Measurements from ENCODE around the gene DERL2. TPM values are rescaled to one million over a fixed set of nuclear protein-coding genes. Genes with fewer than 3 reads are reported as not detected.

Gene DERL2
- total RNA-seq (54.3 TPM in 2 replicates), polyA plus RNA-seq (134 and 136 TPM in 2 replicates)

- Histone ChIP-seq H2AFZ (peak within 1 kb of the TSS; percentile 86), H3K4me3 (peak within 1 kb of the TSS; percentile 62), H3K9me3 (ENCODE audit: low read depth) (no peaks in the 10 kb centered on the region), H3K27ac (peak within 1 kb of the TSS; percentile 98), H4K20me1 (ENCODE audit: insufficient read depth, poor library complexity, severe bottlenecking) (no peaks in the 10 kb centered on the region), H3K4me2 (peak within 1 kb of the TSS; percentile 92), H3K36me3 (replicated peaks; ENCODE audit: insufficient read depth, low read depth) (no peaks in the 10 kb centered on the region), H3K4me1 (ENCODE audit: insufficient read depth) (peaks cover 9% of the 10 kb centered on the region), H3K27me3 (no peaks in the 10 kb centered on the region), H3K79me2 (peaks cover 75% of the 10 kb centered on the region), H3K9me2 (replicated peaks; ENCODE audit: insufficient read depth) (no peaks in the 10 kb centered on the region)
- WGBS (ENCODE audit: low lambda C conversion rate, missing lambda C conversion rate) = 9% methylated on average over 21 of the region's 29 CpGs
- peak; percentile 57 for DNase-seq (ENCODE audit: low spot score)
- TF ChIP-seq EZH2phosphoT487 (IDR thresholded peaks at IDR 0.05; ENCODE audit: low read depth, severe bottlenecking, unreplicated experiment) (no peak), CTCF (IDR thresholded peaks at IDR 0.05; ENCODE audit: poor library complexity) (no peak), EZH2 (IDR thresholded peaks at IDR 0.05; ENCODE audit: borderline replicate concordance) (no peak)
Measured at GRCh38 chr17:5485270-5486205, at the start of gene DERL2. Gene DERL2, minus strand, starts transcription at chr17:5486178. Its CDS starts 17 bp downstream, at chr17:5486161.

- TF ChIP-seq EZH2phosphoT487 (IDR thresholded peaks at IDR 0.05; ENCODE audit: low read depth, severe bottlenecking, unreplicated experiment) = no peak
- TF ChIP-seq CTCF (IDR thresholded peaks at IDR 0.05; ENCODE audit: poor library complexity) = no peak
- no peak for TF ChIP-seq EZH2 (IDR thresholded peaks at IDR 0.05; ENCODE audit: borderline replicate concordance)
- Histone ChIP-seq H3K36me3 (replicated peaks; ENCODE audit: insufficient read depth, low read depth) (no peaks in the 10 kb centered on the region), H3K79me2 (no peaks in the 10 kb centered on the region), H4K20me1 (ENCODE audit: insufficient read depth, poor library complexity, severe bottlenecking) (no peaks in the 10 kb centered on the region), H3K9me3 (ENCODE audit: low read depth) (no peaks in the 10 kb centered on the region), H3K9me2 (replicated peaks; ENCODE audit: insufficient read depth) (no peaks in the 10 kb centered on the region), H3K27ac (no peak overlapping the region), H3K4me3 (no peak overlapping the region), H3K4me2 (no peak overlapping the region), H2AFZ (no peak overlapping the region), H3K27me3 (no peaks in the 10 kb centered on the region), H3K4me1 (ENCODE audit: insufficient read depth) (no peaks in the 10 kb centered on the region)
- 92% methylated on average over 2 of the region's 2 CpGs for WGBS (ENCODE audit: low lambda C conversion rate, missing lambda C conversion rate)
- no peak for DNase-seq (ENCODE audit: low spot score)
Measured at GRCh38 chr17:5535436-5535835, 49.5 kb upstream of the DERL2 start.

GRCh38 chr17:5533486-5534315 is 47.7 kb upstream of the DERL2 start:
- WGBS (ENCODE audit: low lambda C conversion rate, missing lambda C conversion rate) = 86% methylated on average over 18 of the region's 18 CpGs
- no peaks in the 10 kb centered on the region for H3K36me3 ChIP-seq (replicated peaks; ENCODE audit: insufficient read depth, low read depth)

More at GRCh38 chr17:5533486-5534315, 47.7 kb upstream of the DERL2 start:
- no peak overlapping the region for H3K27ac ChIP-seq
- no peaks in the 10 kb centered on the region for H3K9me3 ChIP-seq (ENCODE audit: low read depth)
- no peaks in the 10 kb centered on the region for H3K9me2 ChIP-seq (replicated peaks; ENCODE audit: insufficient read depth)
- no peak overlapping the region for H2AFZ ChIP-seq
- TF ChIP-seq EZH2phosphoT487 (IDR thresholded peaks at IDR 0.05; ENCODE audit: low read depth, severe bottlenecking, unreplicated experiment) (no peak), EZH2 (IDR thresholded peaks at IDR 0.05; ENCODE audit: borderline replicate concordance) (no peak), CTCF (IDR thresholded peaks at IDR 0.05; ENCODE audit: poor library complexity) (no peak)
- no peak overlapping the region for H3K4me2 ChIP-seq
- DNase-seq (ENCODE audit: low spot score) = no peak
- H3K4me3 ChIP-seq = no peak overlapping the region
- no peaks in the 10 kb centered on the region for H3K4me1 ChIP-seq (ENCODE audit: insufficient read depth)
- H4K20me1 ChIP-seq (ENCODE audit: insufficient read depth, poor library complexity, severe bottlenecking) = no peaks in the 10 kb centered on the region
- no peaks in the 10 kb centered on the region for H3K79me2 ChIP-seq
- H3K27me3 ChIP-seq = no peaks in the 10 kb centered on the region
